BE2C (cell line): ENCODE data around the gene LANCL3.

Experiments
- DNase-seq: peaks from one replicate; pipeline ENCODE4 v3.0.0-alpha.2; 2020
- H3K27me3 ChIP-seq: fragments of 250-450 bp; sonication (Bioruptor Pico); 2 replicates; pipeline ENCODE4 v1.5.1; 2020; ENCODE audit warnings: mild to moderate bottlenecking
- H3K36me3 ChIP-seq: fragments of 250-450 bp; sonication (Bioruptor Pico); 2 replicates; pipeline ENCODE4 v1.5.1; 2020; ENCODE audit warnings: mild to moderate bottlenecking
- H3K4me1 ChIP-seq: fragments of 250-450 bp; sonication (Bioruptor Pico); 2 replicates; pipeline ENCODE4 v1.5.1; 2020
- H3K4me3 ChIP-seq: 2 replicates; pipeline ENCODE4 v1.5.1; 2011; ENCODE audit warnings: low read depth, low read length
- H3K9me3 ChIP-seq: fragments of 250-450 bp; sonication (Bioruptor Pico); 2 replicates; pipeline ENCODE4 v1.5.1; 2020
- CTCF ChIP-seq: IDR thresholded peaks from 2 replicates; pipeline ENCODE4 v1.5.1; 2012; ENCODE audit warnings: mild to moderate bottlenecking, low read depth, low read length

The LANCL3 gene

DNA sequence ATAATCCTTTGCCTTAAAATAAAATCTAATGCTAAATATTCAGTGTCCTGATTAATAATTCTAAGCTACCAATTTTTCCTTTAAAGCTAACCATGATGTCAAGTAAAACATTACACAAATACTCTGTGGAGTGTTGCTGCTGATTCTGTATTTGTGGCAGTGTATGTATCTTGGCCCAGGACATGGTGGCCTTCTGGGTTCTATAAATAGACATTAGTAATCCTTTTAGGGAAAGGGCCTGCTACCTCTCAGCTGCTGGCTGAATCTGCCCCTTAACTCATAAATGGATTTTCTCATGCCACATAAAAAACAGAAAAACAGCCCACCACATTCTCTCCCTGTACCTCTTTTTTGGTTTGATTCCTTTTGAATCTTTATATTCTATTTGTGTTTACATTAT, 113.0 kb downstream of the LANCL3 start:
- no peak for TF ChIP-seq CTCF
- H3K4me1 ChIP-seq, result no peaks in the 10 kb centered on the region; the same call in 1 of the 2 replicates
- DNase-seq, result peak; percentile 11
- no peak overlapping the region for H3K4me3 ChIP-seq
- H3K9me3 ChIP-seq, result no peaks in the 10 kb centered on the region
- H3K36me3 ChIP-seq, result no peaks in the 10 kb centered on the region
- no peaks in the 10 kb centered on the region for H3K27me3 ChIP-seq

DNA sequence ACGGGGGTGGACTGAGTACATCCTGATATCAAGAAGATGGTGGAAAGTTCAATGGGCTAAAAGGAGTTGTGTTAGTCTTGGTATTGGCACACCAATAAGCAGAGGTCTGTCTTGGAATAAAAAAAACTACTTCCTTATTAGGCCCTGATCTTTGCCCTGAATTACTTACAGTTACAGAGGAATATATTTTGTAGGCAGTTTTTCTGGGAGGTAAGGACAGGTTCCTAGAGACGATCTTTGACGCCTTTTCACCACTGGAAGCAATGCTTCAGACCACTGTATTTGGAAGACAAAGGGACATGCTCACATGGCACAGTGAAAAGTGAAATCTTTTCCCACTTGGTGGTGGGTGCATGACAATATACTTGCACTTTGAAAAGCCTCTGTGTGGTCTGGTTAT, 113.5 kb downstream of the LANCL3 start:
- Histone ChIP-seq H3K4me3 (no peak overlapping the region; the same call in 1 of the 2 replicates), H3K4me1 (no peaks in the 10 kb centered on the region; the same call in 1 of the 2 replicates), H3K36me3 (no peaks in the 10 kb centered on the region), H3K9me3 (no peaks in the 10 kb centered on the region), H3K27me3 (no peaks in the 10 kb centered on the region)
- no peak for TF ChIP-seq CTCF
- no peak for DNase-seq

GRCh38 chrX:37685381-37686359, 114.2 kb downstream of the LANCL3 start, which contains the start of gene XK:
Gene XK (plus strand): TSS chrX:37685791. CDS start chrX:37685962, 171 bp downstream.
- peak; percentile 54 for DNase-seq
- Histone ChIP-seq H3K27me3 (no peaks in the 10 kb centered on the region), H3K36me3 (no peaks in the 10 kb centered on the region)

GRCh38 chrX:37686369-37686995, 115.0 kb downstream of the LANCL3 start:
- Histone ChIP-seq H3K9me3 (no peaks in the 10 kb centered on the region), H3K4me1 (no peaks in the 10 kb centered on the region; the same call in 1 of the 2 replicates), H3K36me3 (no peaks in the 10 kb centered on the region), H3K4me3 (peak overlapping the region; percentile 47), H3K27me3 (no peaks in the 10 kb centered on the region)
- TF ChIP-seq CTCF, result no peak
- no peak for DNase-seq

More at GRCh38 chrX:37685381-37686359, 114.2 kb downstream of the LANCL3 start, which contains the start of gene XK:
- no peak for TF ChIP-seq CTCF
- H3K9me3 ChIP-seq, result no peaks in the 10 kb centered on the region
- no peaks in the 10 kb centered on the region; the same call in 1 of the 2 replicates for H3K4me1 ChIP-seq
- H3K4me3 ChIP-seq, result peak within 1 kb of the TSS; percentile 47

GRCh38 chrX:37686996-37687395, 115.5 kb downstream of the LANCL3 start:
- H3K9me3 ChIP-seq, result no peaks in the 10 kb centered on the region
- no peaks in the 10 kb centered on the region; the same call in 1 of the 2 replicates for H3K4me1 ChIP-seq
- DNase-seq, result no peak
- TF ChIP-seq CTCF, result no peak
- H3K4me3 ChIP-seq, result no peak overlapping the region
- H3K27me3 ChIP-seq, result no peaks in the 10 kb centered on the region
- H3K36me3 ChIP-seq, result no peaks in the 10 kb centered on the region

GRCh38 chrX:37690119-37690518, 118.7 kb downstream of the LANCL3 start:
- no peak for DNase-seq
- no peaks in the 10 kb centered on the region for H3K27me3 ChIP-seq
- no peak overlapping the region for H3K4me3 ChIP-seq
- no peaks in the 10 kb centered on the region for H3K4me1 ChIP-seq
- no peaks in the 10 kb centered on the region for H3K36me3 ChIP-seq
- no peaks in the 10 kb centered on the region for H3K9me3 ChIP-seq
- no peak for TF ChIP-seq CTCF
